Thymus (tissue), 11 donors: ENCODE results near the gene RTRAF. TPM values are rescaled to one million over a fixed set of nuclear protein-coding genes. Genes with fewer than 3 reads are reported as not detected.

Experiments
- DNase-seq, 9 donors: peaks; one replicate each; pipeline ENCODE4 v3.0.0-alpha.2; 2013; ENCODE audit warnings: low spot score in 9 of 9, low read depth in 6 of 9, missing footprints in 1 of 9
- H3K27ac ChIP-seq, 2 donors: one replicate each; pipeline ENCODE4 v1.5.1; 2013; ENCODE audit warnings: control low read depth in 1 of 2, low read depth in 1 of 2, low read length in 1 of 2, mild to moderate bottlenecking in 1 of 2, moderate library complexity in 1 of 2
- H3K27me3 ChIP-seq, 2 donors: one replicate each; pipeline ENCODE4 v1.5.1; 2013; ENCODE audit warnings: low read length in 1 of 2; ENCODE audit not compliant: control insufficient read depth in 2 of 2, insufficient read depth in 1 of 2
- H3K36me3 ChIP-seq, 2 donors: one replicate each; pipeline ENCODE4 v1.5.1; 2013; ENCODE audit warnings: low read length in 1 of 2, mild to moderate bottlenecking in 1 of 2, moderate library complexity in 1 of 2; ENCODE audit not compliant: control insufficient read depth in 2 of 2, insufficient read depth in 2 of 2
- H3K4me1 ChIP-seq, 2 donors: one replicate each; pipeline ENCODE4 v1.5.1; 2013; ENCODE audit warnings: low read length in 2 of 2; ENCODE audit not compliant: control insufficient read depth in 2 of 2, insufficient read depth in 2 of 2
- H3K4me3 ChIP-seq, 2 donors: one replicate each; pipeline ENCODE4 v1.5.1; 2013; ENCODE audit warnings: low read length in 2 of 2, control low read depth in 1 of 2, mild to moderate bottlenecking in 1 of 2
- H3K9me3 ChIP-seq, 2 donors: one replicate each; pipeline ENCODE4 v1.5.1; 2013; ENCODE audit warnings: low read length in 1 of 2, mild to moderate bottlenecking in 1 of 2; ENCODE audit not compliant: control insufficient read depth in 2 of 2, insufficient read depth in 1 of 2
- WGBS: extraction: QIAGEN DNeasy Blood & Tissue Kit; methylation state at CpG from one replicate; pipeline ENCODE4 v1.1.7; 2013; 5-methylcytosine and 5-hydroxymethylcytosine counted together
- polyA plus RNA-seq: library from polyadenylated mRNA; stranded (reverse); fragments of 200-250 nt; gene quantifications from one replicate; pipeline ENCODE4 v1.2.3, GENCODE V29; 2013
- total RNA-seq: library from RNA; stranded (reverse); fragments of 120-200 nt; gene quantifications from one replicate; pipeline ENCODE4 v1.2.4, GENCODE V29; 2013
- donor health status: healthy.

The RTRAF gene
- total and polyA plus RNA-seq, 2 donors, result 207 to 234 TPM

DNA sequence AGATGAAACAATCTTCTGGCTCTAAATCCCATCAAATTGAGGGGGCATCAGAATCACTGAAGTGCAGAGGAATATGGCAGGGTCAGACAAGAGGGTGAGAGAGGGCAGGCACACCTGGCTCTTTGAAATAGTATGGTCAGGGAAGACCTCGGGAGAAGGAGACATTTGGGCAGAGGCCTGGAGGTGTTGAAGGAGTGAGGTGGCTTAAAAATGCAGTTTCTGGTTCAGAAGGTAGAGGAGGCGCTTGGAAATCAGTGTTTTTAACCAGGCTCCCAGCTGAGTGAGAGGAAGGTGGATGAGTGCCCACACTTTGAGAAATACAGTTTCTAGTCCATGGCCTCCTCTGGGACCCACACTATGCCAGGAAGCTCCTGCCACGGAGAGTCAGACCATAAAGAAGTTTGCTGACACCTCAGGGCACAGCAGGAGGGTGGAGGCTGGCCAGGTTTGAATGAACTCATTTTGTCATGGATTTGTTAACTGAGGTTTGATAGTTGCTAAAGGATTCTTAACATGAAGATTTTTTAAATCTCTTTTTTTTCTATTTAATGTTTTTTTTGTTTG lies 59.4 kb downstream of the RTRAF start:
- Histone ChIP-seq H3K4me1 (no peaks in the 10 kb centered on the region), H3K27ac (no peak overlapping the region), H3K4me3 (no peak overlapping the region), H3K9me3 (no peaks in the 10 kb centered on the region), H3K27me3 (no peaks in the 10 kb centered on the region), H3K36me3 (no peaks in the 10 kb centered on the region)
- no peak for DNase-seq
- 85% methylated on average over 3 of the region's 3 CpGs for WGBS

DNA sequence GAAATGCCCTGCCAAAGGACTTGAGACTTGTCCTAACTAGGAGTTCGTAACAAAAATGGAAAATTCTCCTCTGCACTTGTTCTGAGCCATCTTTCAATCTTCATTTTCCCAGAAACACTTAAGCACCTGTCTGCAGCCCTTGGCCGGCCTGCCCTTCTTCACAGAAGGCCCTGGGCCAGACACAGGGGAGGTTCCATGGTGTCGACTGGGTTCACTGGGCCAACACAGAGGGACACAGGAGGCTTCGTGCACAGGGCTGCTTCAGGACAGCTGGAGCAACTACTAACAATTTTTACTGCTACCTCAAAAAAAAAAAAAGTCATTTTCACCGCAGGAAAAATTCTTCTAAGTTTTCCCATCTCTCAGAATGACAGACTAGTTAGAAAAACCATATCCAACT lies 59.9 kb downstream of the RTRAF start:
- H3K27ac ChIP-seq, result no peak overlapping the region

DNA sequence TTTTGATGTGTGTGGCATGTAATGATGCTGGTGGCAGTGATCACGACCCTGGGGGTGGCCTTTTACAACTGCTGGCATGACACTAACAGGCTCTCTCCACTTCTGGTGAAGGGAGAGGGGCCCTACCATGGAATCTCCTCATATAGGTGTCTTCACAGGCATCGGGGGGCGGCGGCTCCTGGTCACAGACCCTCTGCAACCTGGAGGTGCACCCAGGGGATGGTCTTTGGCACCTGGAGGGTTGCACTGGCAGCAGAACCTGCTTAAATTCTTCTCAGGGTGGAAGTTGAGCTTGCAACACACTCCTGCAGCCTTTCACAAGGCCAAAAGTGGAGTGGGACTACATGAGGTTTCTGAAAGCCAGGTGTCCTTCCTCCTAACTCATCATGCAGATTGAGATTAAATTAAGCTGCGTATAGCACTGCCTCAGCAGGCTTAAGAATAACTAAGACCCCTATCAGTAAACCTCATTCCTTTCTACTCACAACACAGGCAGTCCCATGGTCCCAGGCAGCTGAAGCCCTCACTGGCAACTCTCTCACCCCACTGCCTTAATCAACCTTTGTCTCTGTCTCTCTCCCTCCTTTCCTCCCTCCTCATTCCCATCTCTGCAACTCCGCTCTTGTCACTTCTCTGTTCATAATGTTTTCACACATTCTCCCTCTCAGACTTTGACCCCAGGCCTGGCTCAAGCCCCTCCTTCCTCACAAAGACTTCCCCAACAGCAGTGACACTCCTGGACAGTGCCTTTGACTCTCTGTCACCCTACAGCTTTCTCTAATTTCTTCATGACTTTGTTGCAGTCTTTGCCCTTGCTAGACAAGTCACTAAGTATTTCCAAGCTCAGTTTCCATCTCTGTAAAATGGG lies 60.6 kb downstream of the RTRAF start:
- no peaks in the 10 kb centered on the region for H3K4me1 ChIP-seq
- no peaks in the 10 kb centered on the region for H3K36me3 ChIP-seq
- no peak overlapping the region for H3K4me3 ChIP-seq
- H3K27me3 ChIP-seq, result no peaks in the 10 kb centered on the region
- H3K9me3 ChIP-seq, result no peaks in the 10 kb centered on the region
- WGBS, result 86% methylated on average over 6 of the region's 6 CpGs
- no peak for DNase-seq
- no peak overlapping the region for H3K27ac ChIP-seq

More for the DNA sequence above, 59.9 kb downstream of the RTRAF start:
- Histone ChIP-seq H3K36me3 (no peaks in the 10 kb centered on the region), H3K27me3 (no peaks in the 10 kb centered on the region), H3K4me1 (no peaks in the 10 kb centered on the region), H3K9me3 (no peaks in the 10 kb centered on the region), H3K4me3 (no peak overlapping the region)
- DNase-seq, result no peak
- 99% methylated on average over 5 of the region's 5 CpGs for WGBS

DNA sequence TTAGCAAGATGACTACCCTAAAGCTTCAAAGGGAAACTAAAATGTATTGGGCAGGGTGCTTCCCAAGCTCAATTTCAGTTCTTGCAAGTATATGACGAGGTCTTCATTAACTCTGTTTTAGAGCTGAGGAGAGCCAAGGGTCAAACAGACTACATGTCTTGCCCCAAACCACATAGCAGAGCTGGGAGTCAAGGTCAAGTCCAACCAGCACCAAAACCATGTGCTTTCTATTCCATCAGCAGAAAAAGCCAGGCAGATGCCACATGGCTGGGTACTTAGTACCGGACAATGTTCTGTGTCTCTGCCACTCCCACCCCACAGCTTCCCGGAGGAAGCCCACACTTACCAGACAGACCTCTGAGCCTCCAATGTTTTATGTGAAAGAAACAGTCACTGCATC lies 61.9 kb downstream of the RTRAF start:
- no peak overlapping the region for H3K27ac ChIP-seq
- no peak overlapping the region for H3K4me3 ChIP-seq
- no peaks in the 10 kb centered on the region for H3K4me1 ChIP-seq
- H3K36me3 ChIP-seq, result no peaks in the 10 kb centered on the region
- no peaks in the 10 kb centered on the region for H3K27me3 ChIP-seq
- DNase-seq, result no peak
- 94% methylated on average over 3 of the region's 3 CpGs for WGBS
- H3K9me3 ChIP-seq, result no peaks in the 10 kb centered on the region

DNA sequence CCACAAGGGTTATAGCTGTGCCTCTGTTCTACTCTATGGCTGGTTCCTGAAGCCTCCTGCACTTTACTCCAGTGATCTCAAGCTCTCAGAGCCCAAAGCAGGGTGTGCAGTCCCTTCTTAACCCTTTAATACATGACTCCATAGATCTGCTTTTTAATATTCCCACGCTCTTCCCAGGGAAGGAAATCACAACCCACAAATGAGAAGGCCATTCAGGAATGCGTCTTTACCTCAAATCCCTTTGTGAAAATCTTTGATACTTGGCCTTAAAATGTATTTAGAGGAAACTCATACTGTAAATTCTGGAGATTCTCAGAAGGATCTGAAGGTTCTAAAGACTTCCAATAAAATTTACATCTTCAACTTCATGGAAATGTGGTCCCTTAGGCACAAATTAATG lies 62.5 kb downstream of the RTRAF start:
- no peak for DNase-seq
- H3K9me3 ChIP-seq, result no peaks in the 10 kb centered on the region
- H3K4me1 ChIP-seq, result no peaks in the 10 kb centered on the region
- H3K27ac ChIP-seq, result no peak overlapping the region
- 75% methylated on average over 2 of the region's 2 CpGs for WGBS
- no peaks in the 10 kb centered on the region for H3K27me3 ChIP-seq
- H3K4me3 ChIP-seq, result no peak overlapping the region
- no peaks in the 10 kb centered on the region for H3K36me3 ChIP-seq

DNA sequence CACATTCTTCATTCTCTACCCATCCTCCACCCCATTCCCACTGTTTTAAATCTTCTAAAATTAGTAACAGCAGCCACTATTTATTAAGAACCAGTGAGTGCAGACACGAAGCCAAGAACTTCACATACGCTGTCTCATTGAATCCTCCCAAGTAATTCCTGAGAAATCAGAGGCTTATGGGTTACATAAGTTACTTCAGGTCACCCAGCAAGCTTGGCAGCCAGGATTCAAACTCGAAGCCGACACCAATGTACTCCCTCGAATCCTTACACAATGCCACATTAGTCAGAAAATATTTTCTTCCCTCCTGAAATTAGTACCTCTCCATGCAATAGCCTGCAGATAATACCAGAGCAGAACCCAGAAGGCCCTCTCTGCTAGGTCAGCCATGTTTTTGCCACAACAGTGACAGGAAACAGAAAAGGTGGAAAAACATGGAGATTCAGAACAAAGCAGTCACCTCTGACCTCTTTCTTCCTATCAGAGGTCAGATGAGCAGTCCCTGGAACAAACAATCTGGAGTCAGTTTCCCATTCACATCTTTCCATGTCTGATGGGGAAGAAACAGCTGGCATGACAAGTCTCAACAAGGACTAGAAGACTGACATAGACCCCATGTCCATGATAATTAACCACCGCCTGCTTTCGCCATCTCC lies 63.1 kb downstream of the RTRAF start:
- Histone ChIP-seq H3K9me3 (no peaks in the 10 kb centered on the region), H3K4me3 (no peak overlapping the region), H3K4me1 (no peaks in the 10 kb centered on the region), H3K27me3 (no peaks in the 10 kb centered on the region), H3K36me3 (no peaks in the 10 kb centered on the region), H3K27ac (no peak overlapping the region)
- DNase-seq, result no peak
- 95% methylated on average over 7 of the region's 7 CpGs for WGBS

DNA sequence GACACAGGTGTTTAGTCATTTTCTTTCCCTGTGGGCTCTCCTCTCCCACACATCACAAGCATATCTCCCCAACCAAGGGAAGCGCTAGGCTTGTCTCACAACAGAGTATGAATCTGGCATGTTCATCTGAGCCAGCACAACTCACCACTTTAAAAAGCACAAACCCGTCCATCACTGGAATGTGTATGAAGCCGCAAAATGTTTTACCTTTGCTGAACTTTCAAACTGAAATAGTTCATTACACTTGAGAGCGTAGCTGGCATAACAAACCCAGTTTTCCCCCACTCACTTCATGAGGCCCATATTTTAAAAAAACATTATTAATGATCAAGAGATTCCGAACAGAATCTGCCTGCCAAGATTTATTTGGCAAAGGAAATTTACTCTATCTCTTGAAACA lies 63.7 kb downstream of the RTRAF start:
- H3K36me3 ChIP-seq, result no peaks in the 10 kb centered on the region
- H3K27ac ChIP-seq, result no peak overlapping the region
- no peaks in the 10 kb centered on the region for H3K4me1 ChIP-seq
- 81% methylated on average over 5 of the region's 5 CpGs for WGBS
- H3K27me3 ChIP-seq, result no peaks in the 10 kb centered on the region
- H3K9me3 ChIP-seq, result no peaks in the 10 kb centered on the region
- no peak overlapping the region for H3K4me3 ChIP-seq
- DNase-seq, result no peak

DNA sequence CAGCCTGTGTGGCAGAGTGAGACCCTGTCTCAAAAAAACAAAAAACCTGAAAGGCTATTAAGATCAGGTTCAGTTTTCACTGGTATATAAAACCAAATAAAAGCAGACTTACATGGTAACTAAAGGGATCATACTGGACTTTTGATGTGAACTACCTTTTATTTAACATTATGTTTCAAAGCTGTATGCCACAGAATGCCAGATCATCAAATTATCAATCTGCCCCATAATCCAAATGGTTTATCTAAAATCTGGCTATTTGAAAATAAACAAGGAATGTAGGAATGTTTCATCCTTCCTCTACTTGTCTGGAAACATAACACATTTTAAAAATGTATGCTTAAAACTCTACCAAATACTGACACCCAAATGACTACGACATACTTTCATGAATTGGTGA lies 65.3 kb downstream of the RTRAF start:
- Histone ChIP-seq H3K4me1 (no peaks in the 10 kb centered on the region), H3K27ac (no peak overlapping the region), H3K4me3 (no peak overlapping the region), H3K36me3 (no peaks in the 10 kb centered on the region), H3K9me3 (no peaks in the 10 kb centered on the region), H3K27me3 (no peaks in the 10 kb centered on the region)
- 97% methylated on average over 1 of the region's 1 CpG for WGBS
- DNase-seq, result no peak

DNA sequence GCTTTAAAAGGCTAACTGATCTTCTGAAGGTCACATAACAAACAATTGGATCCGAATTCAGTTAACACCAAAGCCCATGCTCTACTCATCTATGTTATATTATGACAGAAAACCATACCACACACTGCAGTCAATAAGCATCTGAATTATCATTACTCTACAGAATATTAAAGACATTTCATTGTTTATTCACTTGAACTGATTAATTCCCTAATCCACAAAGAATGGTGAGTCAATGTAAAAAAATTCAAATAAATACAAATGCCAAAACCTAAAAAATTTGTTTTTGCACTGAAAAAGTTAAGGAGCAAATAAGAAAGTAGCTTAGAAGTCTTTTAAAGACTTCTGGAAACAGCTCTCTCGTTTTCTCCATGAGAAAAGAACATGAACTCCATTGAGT lies 65.8 kb downstream of the RTRAF start:
- no peak for DNase-seq
- Histone ChIP-seq H3K9me3 (no peaks in the 10 kb centered on the region), H3K4me1 (no peaks in the 10 kb centered on the region), H3K4me3 (no peak overlapping the region), H3K27me3 (no peaks in the 10 kb centered on the region), H3K36me3 (no peaks in the 10 kb centered on the region), H3K27ac (no peak overlapping the region)
- WGBS, result 92% methylated on average over 2 of the region's 2 CpGs
